GM19455 (cell line): ENCODE measurements around the gene CELF5.
"Not testable (repeated sequence)": the region's sequence is repeated elsewhere in the genome, so short reads cannot be mapped to it uniquely, and the experiment has no call there.

Source experiments
- ATAC-seq: cut with Tn5 transposase; IDR thresholded peaks from one replicate; pipeline ENCODE4 v1.9.1; 2021; ENCODE audit not compliant: unreplicated experiment

The CELF5 gene

DNA sequence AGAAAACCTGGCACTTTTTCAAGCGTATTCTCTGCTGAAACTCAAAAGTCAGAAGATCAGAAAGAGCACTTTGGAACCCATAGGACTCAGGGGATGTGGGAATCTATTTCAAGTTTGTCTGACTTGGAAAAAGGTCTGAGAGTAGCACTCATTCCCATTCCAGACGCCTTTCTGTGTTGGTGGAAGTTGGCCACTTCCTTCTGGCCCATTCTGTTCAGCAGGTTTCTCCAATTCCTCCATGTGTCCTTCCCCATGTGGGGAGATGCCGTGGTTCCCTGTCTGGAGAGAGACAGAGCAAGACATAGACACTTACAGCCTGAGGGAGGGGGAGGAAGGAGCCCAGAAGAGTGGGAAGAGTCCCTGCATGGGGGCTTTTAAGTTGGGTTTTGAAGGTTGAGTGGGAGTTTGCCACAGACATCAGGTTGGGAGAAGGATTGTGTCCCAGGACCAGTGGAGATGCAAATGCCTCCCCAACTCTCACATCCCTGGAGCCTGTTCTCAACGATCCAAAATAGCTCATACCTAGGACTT lies 48.0 kb downstream of the CELF5 start:
- ATAC-seq = no peak

DNA sequence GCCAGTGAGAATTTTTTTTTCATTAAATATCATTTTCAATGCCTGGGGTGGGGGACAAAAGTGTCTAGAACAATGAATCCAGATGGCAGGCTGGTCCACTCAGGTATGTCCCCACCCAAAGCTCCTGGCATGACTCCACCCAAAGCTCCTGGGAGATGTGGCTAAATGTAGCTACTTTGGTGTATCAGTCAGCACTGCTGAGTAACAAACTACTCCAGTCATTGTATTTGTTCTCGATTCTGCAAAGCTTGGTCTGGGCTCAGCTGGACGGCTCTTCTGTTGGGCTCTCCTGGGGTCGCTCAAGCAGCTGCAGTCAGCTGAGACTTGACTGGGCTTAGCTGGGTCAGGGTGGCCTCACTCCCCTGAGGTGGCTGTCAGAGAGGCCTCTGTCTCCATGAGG lies 48.5 kb downstream of the CELF5 start:
- ATAC-seq = no peak

DNA sequence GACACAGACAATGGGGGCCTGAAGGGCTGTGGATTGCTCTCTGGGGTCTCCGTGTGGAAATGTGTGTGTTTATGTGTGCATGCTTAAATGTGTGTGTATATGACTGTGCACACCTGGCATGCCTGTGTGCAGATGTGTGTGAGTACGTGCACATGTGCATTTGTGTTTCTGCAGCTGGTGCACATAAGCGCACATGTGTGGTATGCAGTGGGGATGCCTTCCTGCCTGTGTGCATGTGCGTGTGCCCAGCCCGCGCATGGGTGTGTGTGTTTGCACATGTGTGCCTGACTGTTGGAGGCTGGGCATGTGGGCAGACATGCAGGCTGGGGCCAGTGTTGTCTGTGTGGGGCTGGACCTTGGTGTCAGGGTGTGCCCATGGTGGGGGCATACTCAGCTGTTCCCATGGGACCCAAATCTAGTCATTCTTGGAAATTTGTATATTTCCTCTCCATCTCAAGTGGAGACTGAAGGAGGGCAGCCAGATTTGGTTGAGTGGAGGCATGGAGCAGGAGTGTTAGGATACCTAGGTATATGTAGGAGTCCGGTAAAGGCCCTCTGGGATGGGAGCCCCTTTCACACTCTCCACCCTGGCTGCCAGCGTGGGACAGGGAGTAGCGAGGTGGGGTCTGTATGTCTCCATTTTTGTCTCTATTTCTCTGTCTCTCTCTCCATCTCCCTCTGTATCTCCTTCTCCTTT lies 49.9 kb downstream of the CELF5 start:
- ATAC-seq = no peak

DNA sequence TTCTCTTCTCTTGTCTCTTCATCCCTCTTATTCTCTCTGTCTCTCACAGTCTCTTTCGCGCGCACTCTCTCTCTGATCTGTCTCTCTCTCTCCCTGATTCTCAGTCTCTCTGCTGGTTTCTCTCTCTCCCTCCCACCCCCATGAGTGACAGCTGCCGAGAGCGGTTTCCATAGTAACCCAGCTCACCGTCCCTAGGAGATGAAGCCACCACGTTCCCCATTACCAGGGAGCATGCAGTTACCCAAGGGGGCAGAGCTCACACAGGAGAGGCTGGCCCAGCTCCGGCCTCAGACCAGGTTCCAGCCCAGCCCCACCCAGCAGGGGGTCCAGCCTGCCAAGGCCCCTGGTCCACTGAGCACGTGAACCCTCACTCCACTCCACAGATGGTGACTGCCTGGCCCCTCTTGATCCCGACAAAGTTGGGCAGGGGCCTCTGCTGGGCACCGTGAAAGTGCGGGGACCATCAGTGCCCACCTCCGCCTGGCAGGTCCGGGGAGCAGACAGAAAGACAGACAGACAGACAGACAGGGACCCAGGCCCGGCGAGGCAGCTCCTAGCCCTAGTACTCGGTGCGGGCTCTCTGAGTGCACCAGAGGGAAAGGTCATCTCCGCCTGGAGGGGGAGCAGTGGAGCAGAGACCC lies 50.6 kb downstream of the CELF5 start:
- no peak for ATAC-seq

DNA sequence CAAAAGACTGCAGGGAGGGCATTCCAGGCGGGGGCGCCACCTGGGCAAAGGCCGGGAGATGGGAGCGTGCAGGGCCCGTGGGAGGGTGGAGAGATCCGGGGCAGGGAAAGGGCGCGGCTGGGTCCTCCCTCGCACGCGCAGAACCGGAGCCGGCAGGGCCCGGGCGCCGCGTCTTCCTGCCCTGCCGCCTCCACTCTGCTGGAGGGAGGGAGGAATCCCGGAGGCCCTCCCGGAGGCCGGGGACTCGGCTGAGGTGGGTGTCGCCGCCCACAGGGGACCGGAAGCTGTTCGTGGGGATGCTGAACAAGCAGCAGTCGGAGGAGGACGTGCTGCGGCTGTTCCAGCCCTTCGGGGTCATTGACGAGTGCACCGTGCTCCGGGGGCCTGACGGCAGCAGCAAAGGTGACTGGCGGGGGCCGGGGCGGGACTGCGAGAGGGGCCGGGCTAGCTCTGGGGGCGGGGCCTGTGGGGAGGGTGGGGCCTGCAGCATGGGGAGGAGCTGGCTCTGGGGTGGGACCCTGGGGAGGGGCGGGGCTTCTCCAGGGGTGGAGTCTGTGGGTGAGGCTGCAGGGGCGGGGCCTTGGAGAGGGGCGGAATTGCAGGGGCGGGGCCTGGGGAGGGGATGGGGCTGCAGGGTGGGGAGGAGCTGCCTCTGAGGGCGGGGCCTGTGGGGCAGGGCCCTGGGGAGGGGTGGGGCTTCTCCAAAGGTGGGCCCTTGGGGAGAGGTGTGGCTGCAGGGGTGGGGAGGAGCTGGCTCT lies 51.3 kb downstream of the CELF5 start:
- ATAC-seq = no peak

GRCh38 chr19:3276341-3276799 lies 51.9 kb downstream of the CELF5 start:
- no peak for ATAC-seq

DNA sequence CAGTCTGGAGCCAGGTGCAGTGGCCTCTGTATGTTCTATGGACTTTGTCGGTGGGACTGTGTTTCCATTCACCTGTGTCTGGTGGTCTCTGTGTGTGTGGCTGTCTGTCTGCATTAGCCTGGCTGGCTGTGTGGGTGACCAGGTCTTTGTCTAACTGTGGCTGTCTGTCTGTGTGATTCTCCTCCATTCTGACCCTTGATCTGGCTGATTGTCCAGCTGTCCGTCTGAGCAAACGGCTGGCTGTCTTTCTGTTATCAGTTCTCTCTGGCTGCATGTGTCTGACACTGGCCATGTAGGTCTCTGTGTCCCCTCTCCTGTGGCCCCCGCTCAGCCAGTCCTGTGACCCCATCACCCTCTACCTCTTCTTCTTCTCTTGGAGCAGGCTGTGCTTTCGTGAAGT lies 53.2 kb downstream of the CELF5 start:
- ATAC-seq = no peak

- no peak for ATAC-seq
These were observed 53.8 kb downstream of the CELF5 start for GRCh38 chr19:3278294-3278693.

- ATAC-seq = no peak
These were observed 54.3 kb downstream of the CELF5 start for GRCh38 chr19:3278749-3279148.

DNA sequence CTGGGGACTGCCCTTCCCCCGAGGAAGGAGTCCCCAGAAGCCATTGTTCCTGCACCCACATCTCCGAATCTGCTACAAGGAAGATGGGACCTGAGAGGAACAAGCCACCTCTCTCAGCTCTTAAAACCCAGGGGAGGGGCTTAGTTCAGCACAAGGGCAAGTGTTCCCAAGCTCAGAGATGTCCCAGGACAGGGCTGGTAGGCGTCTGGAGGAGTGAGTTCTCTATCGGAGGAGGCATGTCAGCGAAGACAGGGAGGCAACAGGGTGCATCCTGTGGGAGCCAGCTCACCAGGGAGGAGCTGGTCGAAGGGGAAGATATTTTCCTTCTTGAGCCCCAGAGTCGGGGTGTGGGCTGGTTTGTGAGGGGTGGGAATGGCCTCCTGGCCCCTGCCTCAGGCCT lies 54.8 kb downstream of the CELF5 start:
- no peak for ATAC-seq

DNA sequence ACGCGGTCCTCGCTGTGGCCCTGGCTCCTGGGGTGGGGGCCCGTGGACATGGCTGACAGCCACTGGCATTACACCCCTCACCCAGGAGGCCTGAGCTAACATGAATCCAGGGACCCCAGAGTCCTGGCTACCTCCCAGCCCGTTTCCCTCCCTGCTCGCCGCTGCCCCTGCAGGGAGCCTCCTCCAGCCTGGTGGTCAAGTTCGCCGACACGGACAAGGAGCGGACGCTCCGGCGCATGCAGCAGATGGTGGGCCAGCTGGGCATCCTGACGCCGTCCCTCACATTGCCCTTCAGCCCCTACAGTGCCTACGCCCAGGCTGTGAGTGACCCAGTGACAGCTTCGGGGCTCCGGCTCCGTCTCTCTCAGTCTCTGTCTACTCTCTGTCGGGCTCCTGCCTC lies 56.6 kb downstream of the CELF5 start:
- no peak for ATAC-seq

DNA sequence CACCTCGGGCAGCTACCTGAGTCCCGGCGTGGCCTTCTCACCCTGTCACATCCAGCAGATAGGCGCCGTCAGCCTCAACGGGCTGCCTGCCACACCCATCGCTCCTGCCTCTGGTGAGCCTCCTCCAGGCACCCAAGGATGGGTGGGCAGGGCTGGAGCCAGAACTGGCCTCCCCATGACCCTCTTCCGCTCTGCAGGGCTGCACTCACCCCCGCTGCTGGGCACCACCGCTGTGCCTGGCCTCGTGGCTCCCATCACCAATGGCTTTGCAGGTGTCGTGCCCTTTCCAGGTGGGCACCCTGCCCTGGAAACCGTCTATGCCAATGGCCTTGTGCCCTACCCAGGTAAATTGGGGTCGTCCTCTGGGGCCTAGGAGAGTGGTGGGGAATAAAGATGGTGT lies 57.7 kb downstream of the CELF5 start:
- ATAC-seq = no peak

- ATAC-seq = no peak
These were observed 58.1 kb downstream of the CELF5 start for GRCh38 chr19:3282564-3282963.

DNA sequence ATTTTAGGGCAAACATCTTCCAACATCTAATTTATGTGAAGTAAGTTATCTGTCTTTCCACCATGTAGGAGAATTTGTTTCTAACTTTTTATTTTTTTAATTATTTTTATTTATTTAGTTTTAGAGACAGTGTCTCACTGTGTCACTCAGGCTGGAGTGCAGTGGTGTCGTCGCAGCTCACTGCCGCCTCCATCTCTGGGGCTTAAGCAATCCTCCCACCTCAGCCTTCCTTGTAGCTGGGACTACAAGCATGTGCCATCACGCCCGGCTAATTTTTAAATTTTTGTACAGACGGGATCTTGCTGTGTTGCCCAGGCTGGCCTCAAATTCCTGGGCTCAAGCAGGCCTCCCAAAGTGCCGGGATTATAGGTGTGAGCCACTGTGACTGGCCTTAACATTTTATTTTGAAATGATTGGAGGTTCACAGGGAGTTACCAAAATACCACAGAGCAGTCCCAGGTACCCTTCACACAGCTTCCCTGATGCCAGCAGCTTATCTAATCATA lies 58.8 kb downstream of the CELF5 start:
- no peak for ATAC-seq

- ATAC-seq = no peak
These were observed 59.6 kb downstream of the CELF5 start for GRCh38 chr19:3283886-3284657.

DNA sequence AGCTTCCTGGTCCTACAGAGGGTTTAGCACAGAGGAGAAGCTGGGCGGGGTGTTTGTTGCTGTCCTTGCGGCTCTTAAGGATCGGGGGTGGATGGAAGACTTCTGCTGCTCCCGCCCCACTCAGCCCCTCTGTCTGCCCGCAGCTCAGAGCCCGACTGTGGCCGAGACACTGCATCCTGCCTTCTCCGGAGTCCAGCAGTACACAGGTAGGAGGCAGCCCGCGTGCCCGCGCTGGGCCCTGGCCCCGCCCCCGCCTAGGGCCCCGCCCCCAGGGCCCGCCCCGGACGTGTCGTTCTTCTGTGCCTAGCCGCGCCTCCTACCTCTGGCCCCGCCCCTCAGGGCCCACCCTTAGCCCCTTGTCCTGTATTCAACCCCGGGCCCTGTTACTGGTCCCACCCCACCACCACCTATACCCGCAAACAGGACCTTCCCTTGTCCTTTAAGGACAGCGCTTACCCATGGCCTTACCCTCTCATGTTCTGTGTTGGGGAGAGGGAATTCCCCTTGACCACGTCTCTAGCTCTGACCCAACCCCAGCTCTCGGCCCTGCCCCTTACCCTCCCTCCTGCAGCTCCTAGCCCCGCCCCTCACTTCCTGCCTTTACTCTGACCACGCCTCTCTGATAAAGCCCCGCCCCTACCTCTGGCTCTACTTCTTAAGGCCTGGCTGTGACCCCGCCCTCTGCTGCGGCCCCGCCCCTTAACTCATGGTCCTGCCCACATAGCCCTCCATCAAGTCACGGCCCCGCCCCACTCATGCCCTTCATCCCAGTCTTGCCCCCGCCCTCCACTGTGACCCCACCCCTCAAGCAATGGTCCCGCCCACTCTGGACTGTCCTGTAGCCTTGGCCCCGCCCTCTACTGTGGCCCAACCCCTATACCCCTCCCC lies 60.5 kb downstream of the CELF5 start:
- ATAC-seq = no peak

DNA sequence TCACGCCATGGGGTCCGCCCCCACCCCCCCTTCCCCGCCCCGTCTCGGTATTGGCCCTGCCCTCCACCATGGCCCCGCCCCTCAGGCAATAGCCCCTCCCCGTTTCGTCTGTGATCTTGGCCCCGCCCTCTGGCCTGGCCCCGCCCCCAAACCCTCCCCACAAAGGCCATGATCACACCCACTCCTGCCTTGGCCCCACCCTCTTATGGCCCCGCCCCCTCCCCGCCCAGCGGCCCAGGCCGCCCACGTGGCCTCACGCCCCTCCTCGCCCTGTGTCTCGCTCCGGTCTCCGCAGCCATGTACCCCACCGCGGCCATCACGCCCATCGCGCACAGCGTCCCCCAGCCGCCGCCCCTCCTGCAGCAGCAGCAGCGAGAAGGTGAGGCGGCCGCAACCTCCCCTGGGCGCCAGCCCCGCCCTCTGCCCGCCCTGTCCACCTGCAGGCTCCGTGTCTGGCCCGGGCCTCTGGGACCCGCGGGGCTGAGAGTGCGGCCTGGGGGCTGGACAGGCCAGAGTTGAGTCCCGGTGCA lies 61.3 kb downstream of the CELF5 start:
- no peak for ATAC-seq

DNA sequence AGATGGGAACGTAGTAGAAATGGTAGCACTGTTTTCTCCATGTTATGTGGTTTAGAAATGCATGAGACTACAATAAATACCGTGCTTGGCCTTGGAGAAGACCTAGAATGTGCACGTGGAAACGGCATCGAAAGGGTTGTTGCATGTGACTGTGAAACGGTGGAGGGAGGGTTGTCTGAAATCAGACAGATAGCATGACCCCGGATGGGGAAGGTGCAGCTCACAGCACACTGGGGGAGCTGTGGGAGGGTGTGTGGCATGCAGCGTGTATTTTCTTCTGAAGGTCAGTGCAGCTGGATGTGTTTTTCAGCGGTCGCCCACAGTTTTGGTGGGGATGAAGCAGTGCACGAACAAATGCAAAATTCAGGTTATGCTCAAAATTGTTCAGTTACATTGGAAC lies 63.4 kb downstream of the CELF5 start:
- ATAC-seq = no peak

DNA sequence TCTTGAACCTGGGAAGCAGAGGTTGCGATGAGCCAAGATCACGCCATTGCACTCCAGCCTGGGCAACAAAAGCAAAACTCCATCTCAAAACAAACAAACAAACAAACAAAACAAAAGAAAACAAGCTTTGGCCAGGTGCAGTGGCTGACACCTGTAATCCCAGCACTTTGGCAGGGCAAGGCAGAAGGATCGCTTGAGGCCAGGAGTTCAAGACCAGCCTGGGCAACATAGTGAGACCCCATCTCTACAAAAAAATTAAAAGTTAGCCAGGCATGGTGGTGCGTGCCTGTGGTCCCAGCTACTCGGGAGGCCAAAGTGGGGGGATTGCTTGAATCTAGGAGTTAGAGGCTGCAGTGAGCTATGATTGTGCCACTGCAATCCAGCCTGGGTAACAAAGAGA lies 64.0 kb downstream of the CELF5 start:
- not testable (repeated sequence) for ATAC-seq
